Type B pancreatic cell (in vitro differentiated cells): ENCODE data around the gene MARS1. TPM values are rescaled to one million over a fixed set of nuclear protein-coding genes. Genes with fewer than 3 reads are reported as not detected.

Experiments
- DNase-seq: peaks from one replicate; pipeline ENCODE4 v3.0.0; 2021; ENCODE audit warnings: mixed read lengths; ENCODE audit not compliant: unreplicated experiment; ENCODE audit errors: extremely low spot score
- H3K27ac Mint-ChIP-seq: 2 replicates; pipeline ENCODE4 v1.8.0; 2021; ENCODE audit warnings: mild to moderate bottlenecking, mixed read lengths
- H3K27me3 Mint-ChIP-seq: 2 replicates; pipeline ENCODE4 v1.8.0; 2021; ENCODE audit warnings: mixed read lengths
- H3K36me3 Mint-ChIP-seq: 2 replicates; pipeline ENCODE4 v1.8.0; 2021; ENCODE audit warnings: mixed read lengths
- H3K4me1 Mint-ChIP-seq: one replicate; pipeline ENCODE4 v1.8.0; 2021; ENCODE audit warnings: mixed read lengths; ENCODE audit not compliant: unreplicated experiment
- H3K4me3 Mint-ChIP-seq: 2 replicates; pipeline ENCODE4 v1.8.0; 2021; ENCODE audit warnings: mild to moderate bottlenecking, mixed read lengths
- H3K9me3 Mint-ChIP-seq: 2 replicates; pipeline ENCODE4 v1.8.0; 2021; ENCODE audit warnings: mixed read lengths
- CTCF ChIP-seq: fragments of 200-600 bp; sonication (generic); conservative IDR thresholded peaks from 2 replicates; pipeline ENCODE4 v1.5.0; 2021; ENCODE audit warnings: antibody characterized with exemption, mild to moderate bottlenecking
- total RNA-seq: library from RNA; stranded (reverse); gene quantifications from 2 replicates; pipeline ENCODE4 v1.2.1, GENCODE V29; 2021; ENCODE audit warnings: low replicate concordance

Gene MARS1
- total RNA-seq, 1 donor from 2014 or later: 200 TPM

- H3K27me3 Mint-ChIP-seq: peaks cover 19% of the 10 kb centered on the region
- H3K4me3 Mint-ChIP-seq: peak within 1 kb of the TSS; percentile 99
- H3K9me3 Mint-ChIP-seq: no peaks in the 10 kb centered on the region
- H3K27ac Mint-ChIP-seq: peak within 1 kb of the TSS; percentile 94
- H3K4me1 Mint-ChIP-seq: peaks cover 26% of the 10 kb centered on the region
- no peaks in the 10 kb centered on the region for H3K36me3 Mint-ChIP-seq
- no peak for TF ChIP-seq CTCF
- DNase-seq: no peak
These were observed 28.0 kb upstream of the MARS1 start, which contains the start of gene GLI1 for GRCh38 chr12:57459750-57460467. GLI1 (plus strand) TSS chr12:57459785; CDS start chr12:57463692, 3,907 bp downstream.

DNA sequence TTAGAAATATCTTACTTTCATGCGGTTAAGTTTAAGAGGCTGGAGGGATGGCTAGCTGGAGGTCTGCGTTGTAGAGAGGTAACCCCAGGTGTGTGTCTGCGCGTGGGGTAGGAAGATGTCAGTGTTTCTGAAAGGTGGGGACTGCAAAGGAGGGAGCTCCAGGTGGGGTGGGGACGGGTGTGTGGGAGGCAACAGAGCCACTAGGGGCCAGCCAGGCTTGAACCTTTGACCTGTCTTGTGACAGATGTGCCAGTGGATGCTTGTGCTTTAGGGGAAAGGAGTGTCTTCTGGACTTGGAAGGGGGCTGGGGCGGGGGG lies 27.4 kb upstream of the MARS1 start:
- Mint-ChIP-seq H3K36me3 (no peaks in the 10 kb centered on the region), H3K9me3 (no peaks in the 10 kb centered on the region), H3K27ac (peak overlapping the region; percentile 89), H3K4me1 (peaks cover 26% of the 10 kb centered on the region), H3K4me3 (peak overlapping the region; percentile 93), H3K27me3 (peaks cover 19% of the 10 kb centered on the region)
- TF ChIP-seq CTCF: no peak
- DNase-seq: no peak

DNA sequence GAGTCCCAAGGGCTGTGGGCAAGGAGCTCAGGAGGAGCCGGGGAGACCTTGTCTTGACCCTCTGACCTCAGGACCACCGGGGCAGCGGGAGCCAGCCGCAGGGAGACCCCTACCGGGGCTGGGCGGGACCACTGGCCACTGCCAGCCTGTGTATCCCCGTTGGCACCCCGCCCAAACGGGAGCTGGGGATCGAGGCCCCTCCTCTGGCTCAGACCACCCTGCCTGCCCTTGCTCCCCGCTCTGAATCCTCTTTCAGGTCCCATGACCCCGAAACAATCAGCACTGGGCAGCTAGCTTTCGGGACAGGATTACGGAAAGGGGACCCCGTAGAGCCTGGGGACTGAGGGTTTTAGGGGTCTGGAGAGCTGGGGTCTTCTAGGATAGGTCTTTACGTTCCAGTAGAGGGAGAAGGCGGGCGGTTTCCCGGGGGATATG lies 27.0 kb upstream of the MARS1 start:
- Mint-ChIP-seq H3K9me3 (no peaks in the 10 kb centered on the region), H3K27ac (peak overlapping the region; percentile 90), H3K27me3 (peaks cover 23% of the 10 kb centered on the region), H3K36me3 (no peaks in the 10 kb centered on the region), H3K4me1 (peaks cover 26% of the 10 kb centered on the region), H3K4me3 (peak overlapping the region; percentile 93)
- no peak for DNase-seq
- peak; percentile 26 for TF ChIP-seq CTCF

DNA sequence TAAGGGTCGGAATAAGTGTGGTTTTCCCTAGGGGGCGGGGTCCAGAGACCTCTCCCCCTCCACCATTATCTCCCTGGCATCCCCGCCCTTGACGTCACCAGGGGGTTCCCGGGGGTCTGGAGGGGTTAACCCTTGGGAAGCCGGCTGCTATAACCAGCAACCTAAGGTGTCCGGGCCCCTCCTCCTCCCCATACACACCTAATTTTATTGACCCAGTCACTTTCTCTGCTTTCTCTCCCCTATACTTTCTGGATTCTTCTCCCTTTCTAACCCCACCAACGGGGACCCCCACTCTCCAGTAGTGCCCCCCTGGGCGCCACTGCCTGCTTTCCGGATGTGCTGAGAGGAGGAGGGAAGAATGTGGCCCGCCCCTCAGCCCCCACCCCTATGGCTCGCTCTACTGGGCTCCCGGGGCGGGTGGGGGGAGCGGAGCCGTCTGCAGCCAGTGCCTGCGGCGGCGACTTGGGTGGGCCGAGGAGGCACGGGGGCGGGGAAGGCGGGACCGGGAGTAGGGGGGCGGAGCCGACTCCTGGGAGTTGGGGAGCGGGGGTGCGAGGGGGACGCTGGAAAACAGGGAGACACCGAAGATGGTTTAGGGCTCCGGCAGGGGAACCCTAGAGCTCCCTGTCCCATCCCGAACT lies 26.5 kb upstream of the MARS1 start:
- Mint-ChIP-seq H3K27me3 (peaks cover 22% of the 10 kb centered on the region), H3K4me1 (peaks cover 21% of the 10 kb centered on the region), H3K4me3 (peak overlapping the region; percentile 93), H3K27ac (peak overlapping the region; percentile 90), H3K9me3 (no peaks in the 10 kb centered on the region), H3K36me3 (no peaks in the 10 kb centered on the region)
- TF ChIP-seq CTCF: no peak
- peak; percentile 85 for DNase-seq

DNA sequence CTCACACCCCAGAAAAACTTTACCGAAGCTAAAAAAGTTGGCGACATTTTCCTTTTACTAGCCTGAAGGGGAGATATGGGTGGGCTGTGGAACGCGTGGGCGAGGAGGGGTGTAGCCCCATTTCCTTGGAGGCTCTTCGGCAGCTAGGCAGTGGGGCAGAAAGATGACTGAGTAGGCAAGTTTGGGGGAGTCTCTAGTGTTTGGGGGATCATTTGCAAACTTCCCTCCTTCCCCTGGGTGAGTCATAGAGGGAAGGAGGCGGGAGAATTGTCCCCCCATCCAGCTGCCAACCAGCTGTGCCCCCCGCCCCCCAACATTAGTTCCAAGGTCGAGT lies 26.0 kb upstream of the MARS1 start:
- Mint-ChIP-seq H3K4me3 (peak overlapping the region; percentile 93), H3K27ac (peak overlapping the region; percentile 90), H3K4me1 (peaks cover 21% of the 10 kb centered on the region), H3K27me3 (peaks cover 23% of the 10 kb centered on the region), H3K9me3 (no peaks in the 10 kb centered on the region), H3K36me3 (no peaks in the 10 kb centered on the region)
- DNase-seq: no peak
- TF ChIP-seq CTCF: no peak
